Neural progenitor cell (in vitro differentiated cells): Measurements from ENCODE around the gene GALNT18. TPM values are rescaled to one million over a fixed set of nuclear protein-coding genes. Genes with fewer than 3 reads are reported as not detected.

ENCODE experiments used
- DNase-seq: peaks from one replicate; pipeline ENCODE4 v3.0.0-alpha.2; 2016; ENCODE audit warnings: low spot score
- H2AFZ ChIP-seq: fragments of 200-600 bp; sonication (generic); replicated peaks from 2 replicates; pipeline ENCODE4 v1.6.1; 2016; ENCODE audit warnings: antibody characterized with exemption
- H3F3A ChIP-seq: fragments of 200-600 bp; sonication (generic); 2 replicates; pipeline ENCODE4 v1.6.1; 2016; ENCODE audit warnings: antibody characterized with exemption, low read depth
- H3K27ac ChIP-seq: fragments of 200-600 bp; sonication (generic); 2 replicates; pipeline ENCODE4 v1.5.1; 2016; ENCODE audit warnings: mild to moderate bottlenecking
- H3K27me3 ChIP-seq: fragments of 200-600 bp; sonication (generic); 2 replicates; pipeline ENCODE4 v1.6.1; 2016; ENCODE audit warnings: mild to moderate bottlenecking, moderate library complexity
- H3K36me3 ChIP-seq: fragments of 200-600 bp; sonication (generic); 2 replicates; pipeline ENCODE4 v1.5.1; 2016
- H3K4me1 ChIP-seq: fragments of 200-600 bp; sonication (generic); 2 replicates; pipeline ENCODE4 v1.6.1; 2016; ENCODE audit warnings: mixed run types
- H3K4me2 ChIP-seq: fragments of 200-600 bp; sonication (generic); 2 replicates; pipeline ENCODE4 v1.6.1; 2016
- H3K4me3 ChIP-seq: fragments of 200-600 bp; sonication (generic); 2 replicates; pipeline ENCODE4 v1.5.1; 2016
- H3K79me2 ChIP-seq: fragments of 200-600 bp; sonication (generic); 2 replicates; pipeline ENCODE4 v1.6.1; 2016; ENCODE audit warnings: low read depth
- H3K9ac ChIP-seq: fragments of 200-600 bp; sonication (generic); 2 replicates; pipeline ENCODE4 v1.6.1; 2016
- H3K9me3 ChIP-seq: fragments of 200-600 bp; sonication (generic); 2 replicates; pipeline ENCODE4 v1.5.1; 2016; ENCODE audit warnings: low read depth
- H4K20me1 ChIP-seq: fragments of 200-600 bp; sonication (generic); 2 replicates; pipeline ENCODE4 v1.6.1; 2016; ENCODE audit warnings: low read depth
- H3K27ac Mint-ChIP-seq: 3 replicates; pipeline ENCODE4 v1.8.0; 2021; ENCODE audit warnings: mixed read lengths
- H3K27me3 Mint-ChIP-seq: 2 replicates; pipeline ENCODE4 v1.8.0; 2022; ENCODE audit warnings: low read depth, mild to moderate bottlenecking, inconsistent platforms, moderate library complexity, mixed read lengths; ENCODE audit not compliant: insufficient read depth
- H3K36me3 Mint-ChIP-seq: 3 replicates; pipeline ENCODE4 v1.8.0; 2021; ENCODE audit warnings: mixed read lengths
- H3K4me1 Mint-ChIP-seq: 3 replicates; pipeline ENCODE4 v1.8.0; 2021; ENCODE audit warnings: mixed read lengths
- H3K4me3 Mint-ChIP-seq: 3 replicates; pipeline ENCODE4 v1.8.0; 2021; ENCODE audit warnings: mild to moderate bottlenecking, moderate library complexity, mixed read lengths
- H3K9me3 Mint-ChIP-seq: 3 replicates; pipeline ENCODE4 v1.8.0; 2020; ENCODE audit warnings: mixed read lengths
- EZH2 ChIP-seq: fragments of 200-600 bp; sonication (generic); IDR thresholded peaks from 2 replicates; pipeline ENCODE4 v1.6.1; 2017; ENCODE audit warnings: antibody characterized with exemption, mild to moderate bottlenecking, moderate library complexity
- EZH2phosphoT487 ChIP-seq: fragments of 200-600 bp; sonication (generic); IDR thresholded peaks from 2 replicates; pipeline ENCODE4 v1.6.1; 2017; ENCODE audit warnings: antibody characterized with exemption
- total RNA-seq: library from RNA; depleted of rRNA; stranded (reverse); fragments of >200 nt; gene quantifications from 2 replicates; pipeline ENCODE4 v1.2.3, GENCODE V29; 2015; ENCODE audit warnings: low replicate concordance
- TF ChIP-seq, protein P1 (sequence below): fragments of 200-600 bp; sonication (generic); IDR thresholded peaks from 2 replicates; pipeline ENCODE4 v1.5.1; 2017; ENCODE audit warnings: antibody characterized with exemption, mild to moderate bottlenecking

GALNT18 gene
- total RNA-seq, 1 donor from 2014 or later = 2.4 TPM

- peaks cover 35% of the 10 kb centered on the region for H3K4me1 Mint-ChIP-seq
- Histone ChIP-seq H3K9ac (no peak overlapping the region), H3K4me1 (peaks cover 37% of the 10 kb centered on the region), H3K27ac (no peak overlapping the region), H3K4me2 (no peak overlapping the region), H4K20me1 (no peaks in the 10 kb centered on the region), H3K79me2 (no peaks in the 10 kb centered on the region), H3K27me3 (no peaks in the 10 kb centered on the region), H3K4me3 (no peak overlapping the region), H3F3A (no peaks in the 10 kb centered on the region), H2AFZ (no peak overlapping the region), H3K36me3 (no peaks in the 10 kb centered on the region), H3K9me3 (no peaks in the 10 kb centered on the region)
- H3K27me3 Mint-ChIP-seq = peaks cover 4% of the 10 kb centered on the region
- no peaks in the 10 kb centered on the region for H3K9me3 Mint-ChIP-seq
- no peak overlapping the region for H3K4me3 Mint-ChIP-seq
- no peak for TF ChIP-seq EZH2phosphoT487
- TF ChIP-seq EZH2 = no peak
- TF ChIP-seq, protein P1, sequence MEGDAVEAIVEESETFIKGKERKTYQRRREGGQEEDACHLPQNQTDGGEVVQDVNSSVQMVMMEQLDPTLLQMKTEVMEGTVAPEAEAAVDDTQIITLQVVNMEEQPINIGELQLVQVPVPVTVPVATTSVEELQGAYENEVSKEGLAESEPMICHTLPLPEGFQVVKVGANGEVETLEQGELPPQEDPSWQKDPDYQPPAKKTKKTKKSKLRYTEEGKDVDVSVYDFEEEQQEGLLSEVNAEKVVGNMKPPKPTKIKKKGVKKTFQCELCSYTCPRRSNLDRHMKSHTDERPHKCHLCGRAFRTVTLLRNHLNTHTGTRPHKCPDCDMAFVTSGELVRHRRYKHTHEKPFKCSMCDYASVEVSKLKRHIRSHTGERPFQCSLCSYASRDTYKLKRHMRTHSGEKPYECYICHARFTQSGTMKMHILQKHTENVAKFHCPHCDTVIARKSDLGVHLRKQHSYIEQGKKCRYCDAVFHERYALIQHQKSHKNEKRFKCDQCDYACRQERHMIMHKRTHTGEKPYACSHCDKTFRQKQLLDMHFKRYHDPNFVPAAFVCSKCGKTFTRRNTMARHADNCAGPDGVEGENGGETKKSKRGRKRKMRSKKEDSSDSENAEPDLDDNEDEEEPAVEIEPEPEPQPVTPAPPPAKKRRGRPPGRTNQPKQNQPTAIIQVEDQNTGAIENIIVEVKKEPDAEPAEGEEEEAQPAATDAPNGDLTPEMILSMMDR = no peak
- no peak for DNase-seq
- peak overlapping the region; percentile 90 for H3K27ac Mint-ChIP-seq
- no peaks in the 10 kb centered on the region for H3K36me3 Mint-ChIP-seq
These were observed 40.9 kb downstream of the GALNT18 start for GRCh38 chr11:11580841-11581411.

GRCh38 chr11:11580012-11580411 lies 41.8 kb downstream of the GALNT18 start:
- no peaks in the 10 kb centered on the region for H3K36me3 ChIP-seq
- H4K20me1 ChIP-seq = no peaks in the 10 kb centered on the region
- H3K4me2 ChIP-seq = no peak overlapping the region
- no peaks in the 10 kb centered on the region for H3K27me3 ChIP-seq
- no peak for DNase-seq
- TF ChIP-seq EZH2 (no peak), EZH2phosphoT487 (no peak)
- TF ChIP-seq, protein P1 = no peak
- H2AFZ ChIP-seq = no peak overlapping the region
- H3K4me3 ChIP-seq = no peak overlapping the region
- H3K79me2 ChIP-seq = no peaks in the 10 kb centered on the region
- H3K9ac ChIP-seq = no peak overlapping the region
- no peaks in the 10 kb centered on the region for H3K9me3 Mint-ChIP-seq
- no peaks in the 10 kb centered on the region for H3F3A ChIP-seq
- H3K9me3 ChIP-seq = no peaks in the 10 kb centered on the region
- H3K4me1 Mint-ChIP-seq = peaks cover 35% of the 10 kb centered on the region
- H3K4me1 ChIP-seq = peaks cover 37% of the 10 kb centered on the region
- H3K27me3 Mint-ChIP-seq = peaks cover 4% of the 10 kb centered on the region
- no peak overlapping the region for H3K4me3 Mint-ChIP-seq
- no peaks in the 10 kb centered on the region for H3K36me3 Mint-ChIP-seq
- no peak overlapping the region for H3K27ac Mint-ChIP-seq
- H3K27ac ChIP-seq = no peak overlapping the region

- H2AFZ ChIP-seq = no peak overlapping the region
- Mint-ChIP-seq H3K4me1 (peaks cover 35% of the 10 kb centered on the region), H3K4me3 (peak overlapping the region; percentile 38), H3K27ac (no peak overlapping the region), H3K9me3 (no peaks in the 10 kb centered on the region), H3K27me3 (peaks cover 4% of the 10 kb centered on the region), H3K36me3 (no peaks in the 10 kb centered on the region)
- no peaks in the 10 kb centered on the region for H3K9me3 ChIP-seq
- H3K4me3 ChIP-seq = no peak overlapping the region
- no peaks in the 10 kb centered on the region for H3F3A ChIP-seq
- H4K20me1 ChIP-seq = no peaks in the 10 kb centered on the region
- H3K36me3 ChIP-seq = no peaks in the 10 kb centered on the region
- H3K79me2 ChIP-seq = no peaks in the 10 kb centered on the region
- no peak overlapping the region for H3K9ac ChIP-seq
- no peak for DNase-seq
- no peaks in the 10 kb centered on the region for H3K27me3 ChIP-seq
- H3K27ac ChIP-seq = no peak overlapping the region
- no peak for TF ChIP-seq EZH2phosphoT487
- peaks cover 37% of the 10 kb centered on the region for H3K4me1 ChIP-seq
- peak overlapping the region; percentile 23 for H3K4me2 ChIP-seq
These were observed 42.5 kb downstream of the GALNT18 start for GRCh38 chr11:11579012-11579988.
